8988T (cell line): Measurements from ENCODE around the gene SNAP23.

Experiments used
- DNase-seq: peaks from one replicate; pipeline ENCODE4 v3.0.0; 2011

Gene SNAP23

GRCh38 chr15:42495361-42496212 lies at the start of gene SNAP23:
Gene SNAP23 (plus strand): TSS chr15:42495634. CDS start chr15:42511847, 16,213 bp downstream.
- peak; percentile 85 for DNase-seq

DNA sequence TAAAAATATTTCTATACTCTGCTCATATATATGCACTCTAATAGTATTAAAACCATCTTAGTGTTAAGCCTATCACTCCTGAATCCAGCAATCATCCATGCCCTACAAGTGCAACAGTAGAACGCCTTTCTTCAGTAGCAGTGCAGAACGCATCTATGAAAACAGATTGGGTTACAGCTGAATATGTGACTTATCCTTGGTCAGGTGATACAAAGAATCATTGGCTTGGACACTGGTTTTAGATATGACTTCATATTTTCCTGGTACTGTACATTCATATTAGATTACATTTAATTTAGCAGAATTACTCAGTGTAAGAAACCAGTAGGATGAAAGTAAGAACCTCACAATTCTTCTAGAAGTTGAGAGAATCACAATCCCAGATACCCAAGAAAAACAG lies 47.8 kb upstream of the SNAP23 start:
- no peak for DNase-seq

DNA sequence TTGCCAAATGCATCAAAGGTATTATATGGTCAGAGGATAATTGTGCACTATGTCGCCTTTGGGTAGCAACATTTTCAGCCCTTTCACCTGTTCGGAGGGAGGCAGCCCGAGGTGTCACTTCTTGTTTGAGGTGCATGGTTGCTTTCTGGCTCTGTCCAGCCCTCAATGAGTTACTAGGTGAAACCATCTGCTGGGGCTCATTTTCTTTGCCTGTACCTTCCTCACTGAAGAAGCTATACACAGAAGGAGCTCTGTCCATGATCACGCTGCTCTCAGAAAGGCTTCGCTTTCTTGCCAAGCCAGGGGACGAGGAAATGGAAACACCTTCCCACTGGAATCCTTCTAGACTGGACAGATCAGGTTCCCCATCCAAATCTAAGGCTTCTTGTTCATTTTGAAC lies 47.2 kb upstream of the SNAP23 start:
- DNase-seq = no peak

- DNase-seq = no peak
Measured at GRCh38 chr15:42449770-42450424, 45.5 kb upstream of the SNAP23 start.

GRCh38 chr15:42450425-42450790 lies 45.0 kb upstream of the SNAP23 start:
- no peak for DNase-seq

DNA sequence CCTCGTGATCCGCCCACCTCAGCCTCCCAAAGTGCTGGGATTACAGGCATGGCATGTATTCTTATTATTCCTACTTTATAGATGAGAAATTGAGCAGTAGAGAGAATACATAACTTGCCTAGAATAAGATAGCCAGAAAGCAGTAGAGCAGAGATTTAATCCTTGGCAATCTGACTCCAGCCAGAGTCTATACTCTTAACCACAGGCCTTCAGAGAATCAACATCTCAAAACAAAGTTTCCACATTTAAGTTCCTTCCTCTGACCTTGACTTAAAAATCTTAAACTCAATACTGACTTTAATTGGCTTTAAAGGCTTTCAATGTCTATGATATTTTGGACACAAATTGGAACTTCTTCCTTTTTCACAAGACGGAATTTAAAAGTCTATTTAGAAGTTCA lies 41.6 kb upstream of the SNAP23 start:
- no peak for DNase-seq

DNA sequence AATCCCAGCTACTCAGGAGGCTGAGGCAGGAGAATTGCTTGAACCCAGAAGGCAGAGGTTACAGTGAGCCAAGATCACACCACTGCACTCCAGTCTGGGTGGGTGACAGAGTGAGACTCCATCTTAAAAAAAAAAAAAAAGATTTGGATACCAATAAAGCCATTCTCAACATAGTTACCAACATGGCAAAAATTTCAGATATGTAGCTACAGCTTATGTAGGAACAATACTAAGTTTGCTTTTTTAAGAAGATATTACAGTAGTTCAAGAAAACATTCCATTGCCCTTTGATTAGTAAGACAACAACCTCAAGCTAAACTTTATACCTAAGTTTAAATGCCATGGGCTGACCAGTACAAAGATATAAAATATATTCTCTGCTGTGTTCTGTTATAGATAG lies 38.9 kb upstream of the SNAP23 start:
- no peak for DNase-seq

DNA sequence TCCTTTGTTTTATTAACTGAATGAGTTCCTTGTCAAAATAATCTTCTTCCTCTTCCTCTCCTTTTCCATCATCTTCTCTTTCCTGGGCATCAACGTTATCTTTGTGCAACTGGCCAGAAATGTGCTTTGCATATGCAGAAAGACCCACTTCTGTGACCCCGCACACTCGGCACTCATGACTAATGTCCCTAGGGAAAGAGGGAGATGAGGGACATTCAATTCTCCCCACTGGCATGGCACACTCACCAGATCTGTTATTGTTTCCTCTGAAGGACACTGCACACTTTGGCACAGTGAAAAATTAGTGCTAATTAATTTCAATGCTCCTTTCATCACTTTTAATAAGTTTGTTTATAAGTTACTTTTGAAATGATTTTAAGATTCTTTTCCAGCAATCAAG lies 38.5 kb upstream of the SNAP23 start:
- no peak for DNase-seq

GRCh38 chr15:42457445-42458442 lies 37.7 kb upstream of the SNAP23 start:
- no peak for DNase-seq

GRCh38 chr15:42461261-42461660 lies 34.2 kb upstream of the SNAP23 start:
- DNase-seq = no peak

- DNase-seq = no peak
Measured at GRCh38 chr15:42465520-42466259, 29.7 kb upstream of the SNAP23 start.

GRCh38 chr15:42471002-42471401 lies 24.4 kb upstream of the SNAP23 start:
- DNase-seq = no peak

GRCh38 chr15:42474827-42475226 lies 20.6 kb upstream of the SNAP23 start:
- no peak for DNase-seq

GRCh38 chr15:42482701-42483100 lies 12.7 kb upstream of the SNAP23 start:
- DNase-seq = no peak

DNA sequence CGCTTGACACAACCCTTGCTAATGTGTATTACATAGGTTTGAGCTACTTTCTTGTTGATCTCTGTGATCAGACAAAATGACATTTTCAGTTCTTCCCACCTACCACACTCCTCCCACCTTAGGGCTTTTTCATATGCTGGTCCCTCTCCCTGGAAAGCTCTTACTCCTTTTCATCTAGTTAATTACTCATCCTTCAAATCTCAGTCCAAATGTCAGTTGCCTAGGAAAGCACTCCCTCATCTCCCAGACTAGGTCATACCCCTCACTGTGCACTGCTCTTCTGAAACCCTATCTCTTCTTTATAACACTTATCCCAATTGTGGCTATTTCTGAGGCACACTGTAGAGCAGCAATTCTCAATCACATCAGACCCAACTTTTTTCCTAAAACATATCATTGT lies 11.8 kb upstream of the SNAP23 start:
- no peak for DNase-seq

DNA sequence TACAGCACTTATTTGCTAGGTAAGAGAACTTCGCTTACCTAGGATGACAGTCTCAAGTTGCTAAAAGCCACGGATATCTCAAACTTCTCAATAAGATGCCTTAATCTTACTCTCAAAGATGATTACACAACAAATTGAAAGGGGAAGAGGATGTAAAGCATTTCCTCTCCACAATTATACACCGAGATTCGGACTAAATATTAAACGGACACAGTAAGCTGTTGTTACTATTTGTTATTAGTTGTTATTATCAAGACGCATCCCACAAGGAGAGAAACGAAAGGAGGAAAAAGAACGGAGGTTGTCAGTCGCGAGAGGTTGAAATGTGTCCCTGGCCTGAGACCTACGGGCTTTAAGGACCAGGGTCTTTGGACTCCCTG lies 5.2 kb upstream of the SNAP23 start:
- DNase-seq = no peak

GRCh38 chr15:42490671-42491538 lies 4.5 kb upstream of the SNAP23 start, which contains the start of gene ZNF106:
Gene ZNF106 (minus strand): TSS chr15:42491141. CDS start chr15:42472289, 18,852 bp downstream.
- DNase-seq = peak; percentile 58

DNA sequence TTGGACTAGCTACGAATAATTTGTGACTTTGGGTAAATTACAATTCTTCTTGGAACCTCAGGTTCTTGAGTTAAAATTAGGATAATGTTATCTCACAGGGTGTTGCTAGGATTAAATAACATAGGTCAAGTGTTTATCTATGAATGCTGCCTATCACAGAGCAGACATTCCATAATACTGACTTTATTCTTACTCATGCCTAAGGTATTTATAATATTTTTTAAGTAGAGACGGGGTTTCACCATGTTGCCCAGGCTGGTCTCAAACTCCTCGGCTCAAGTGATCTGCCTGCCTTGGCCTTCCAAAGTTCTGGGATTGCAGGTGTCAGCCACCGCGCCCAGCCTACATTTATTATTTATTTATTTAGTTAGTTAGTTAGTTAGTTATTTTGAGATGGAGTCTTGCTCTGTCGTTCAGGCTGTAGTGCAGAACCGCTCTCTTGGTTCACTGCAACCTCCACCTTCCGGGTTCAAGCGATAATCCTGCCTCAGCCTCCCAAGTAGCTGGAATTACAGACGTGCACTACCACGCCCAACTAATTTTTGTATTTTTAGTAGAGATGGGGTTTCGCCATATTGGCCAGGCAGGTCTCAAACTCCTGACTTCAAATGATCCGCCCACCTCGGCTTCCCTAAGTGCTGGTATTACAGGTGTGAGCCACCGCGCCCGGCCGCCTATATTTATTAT lies 3.8 kb upstream of the SNAP23 start:
- DNase-seq = peak; percentile 17

DNA sequence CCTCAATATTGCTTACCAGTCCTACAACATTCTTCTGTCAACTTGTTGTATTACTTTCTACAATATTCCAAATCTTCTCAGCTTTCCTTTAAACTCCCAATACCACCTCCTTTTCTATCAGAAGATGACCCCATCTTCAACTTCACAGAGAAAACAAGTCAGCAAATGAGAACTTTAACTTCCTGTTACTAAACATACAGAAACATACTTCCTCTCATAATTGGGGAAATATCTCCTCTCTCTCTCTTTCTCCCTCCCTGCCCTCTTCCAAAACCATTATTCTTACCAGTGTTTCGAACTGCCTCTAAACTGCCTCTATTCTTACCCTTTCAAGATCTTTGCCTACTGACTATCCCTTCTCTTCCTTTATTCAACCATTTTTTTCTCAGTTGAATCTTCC lies 1.8 kb upstream of the SNAP23 start:
- DNase-seq = no peak

DNA sequence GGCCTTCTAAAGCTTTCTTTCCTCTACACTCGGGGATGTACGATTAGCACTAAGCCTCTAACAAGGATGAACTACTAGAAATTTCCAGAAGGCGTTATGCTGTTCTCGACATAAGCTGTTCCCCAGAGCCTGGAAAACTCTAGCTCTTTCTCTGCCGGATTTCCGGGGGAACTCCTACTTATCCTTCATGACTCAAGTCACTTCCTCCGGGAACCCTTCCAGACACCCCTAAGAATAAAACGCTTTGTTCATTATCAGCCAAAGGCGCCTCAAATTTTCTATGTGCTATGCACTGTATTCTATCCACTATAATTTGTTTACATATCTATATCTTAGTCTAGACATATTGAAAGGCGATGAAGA lies 455 bp upstream of the SNAP23 start:
- no peak for DNase-seq
